Ovary (tissue), 3 donors: ENCODE results near the gene CCDC150.

Experiments
- CTCF ChIP-seq, 3 donors: fragments of 450-650 bp in 2 of 3; fragments of 200-600 bp in 1 of 3; IDR thresholded peaks; one replicate each; pipeline versions ENCODE4 v1.5.1 to v1.8.0; 2016 to 2022; ENCODE audit warnings: antibody characterized with exemption in 3 of 3, mild to moderate bottlenecking in 1 of 3
- POLR2A ChIP-seq: fragments of 450-650 bp; IDR thresholded peaks from one replicate; pipeline ENCODE4 v1.6.1; 2017; ENCODE audit warnings: antibody characterized with exemption, mild to moderate bottlenecking, moderate library complexity
- donor health status: DM: no; HTN: no; CAD: no.

DNA sequence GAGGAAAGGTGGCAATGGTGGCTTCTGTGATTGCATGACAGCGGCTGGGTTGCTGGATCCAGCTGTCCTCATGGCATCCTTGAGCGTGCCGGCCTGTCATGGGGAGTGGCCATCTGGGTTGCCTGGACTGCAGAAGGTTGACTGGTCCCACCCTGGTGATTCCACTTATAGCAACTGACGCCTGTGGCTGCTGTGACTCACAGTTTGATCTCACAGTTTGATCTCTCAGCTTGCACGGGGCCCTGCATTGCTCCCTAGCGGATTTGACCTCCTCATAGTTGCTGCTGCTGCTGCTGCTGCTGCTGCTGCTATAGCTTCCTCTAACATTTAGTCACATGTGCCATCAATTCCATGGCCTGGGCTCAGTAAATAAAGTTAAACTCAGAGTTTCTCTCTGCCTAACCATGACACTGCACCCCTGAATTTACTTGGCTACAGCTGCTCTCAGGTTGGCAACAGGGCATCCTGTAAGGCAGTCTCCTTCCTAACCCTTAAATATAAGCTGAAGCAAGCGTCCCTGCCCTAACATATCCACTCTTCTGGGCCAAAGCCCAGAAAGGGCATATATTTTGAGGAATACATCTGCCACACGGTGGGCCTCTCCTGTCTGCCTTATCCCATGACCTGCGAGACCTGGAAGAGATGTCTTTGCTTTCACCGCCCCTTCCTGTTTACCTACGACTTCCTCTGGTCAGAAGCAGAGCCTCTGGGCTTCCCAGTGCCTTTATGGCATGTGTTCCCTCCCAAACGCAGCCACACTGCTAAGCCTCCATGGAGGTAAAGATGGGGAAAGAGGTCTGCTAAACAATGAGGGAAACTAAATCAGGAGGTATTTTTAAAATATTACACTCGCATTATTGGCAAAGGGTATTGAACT, 37.8 kb upstream of the CCDC150 start:
- no peak for TF ChIP-seq CTCF (IDR thresholded peaks at IDR 0.05)
- TF ChIP-seq POLR2A, result no peak
